ENCODE results near the gene WDSUB1.

The WDSUB1 gene

GRCh38 chr2:159225025-159226016 is 61.2 kb downstream of the WDSUB1 start:
- no peak for DNase-seq (ENCODE audit: low read depth, low spot score)

GRCh38 chr2:159224061-159224813 is 62.3 kb downstream of the WDSUB1 start:
- DNase-seq (ENCODE audit: low read depth, low spot score) = no peak

- DNase-seq (ENCODE audit: low read depth, low spot score) = no peak
Measured at GRCh38 chr2:159219394-159219998, 67.0 kb downstream of the WDSUB1 start.

- no peak for DNase-seq (ENCODE audit: low read depth, low spot score)
Measured at GRCh38 chr2:159218389-159218788, 68.1 kb downstream of the WDSUB1 start.

- no peak for DNase-seq (ENCODE audit: low read depth, low spot score)
Measured at GRCh38 chr2:159217676-159218075, 68.8 kb downstream of the WDSUB1 start.

GRCh38 chr2:159215116-159215515 is 71.4 kb downstream of the WDSUB1 start:
- DNase-seq (ENCODE audit: low read depth, low spot score) = no peak

- DNase-seq (ENCODE audit: low read depth, low spot score) = no peak
Measured at GRCh38 chr2:159214325-159214865, 72.1 kb downstream of the WDSUB1 start.

- no peak for DNase-seq (ENCODE audit: low read depth, low spot score)
Measured at GRCh38 chr2:159213296-159213695, 73.2 kb downstream of the WDSUB1 start.

GRCh38 chr2:159211447-159212396 is 74.8 kb downstream of the WDSUB1 start:
- no peak for DNase-seq (ENCODE audit: low read depth, low spot score)

- DNase-seq (ENCODE audit: low read depth, low spot score) = no peak
Measured at GRCh38 chr2:159209341-159210306, 76.9 kb downstream of the WDSUB1 start.

- DNase-seq (ENCODE audit: low read depth, low spot score) = no peak
Measured at GRCh38 chr2:159208438-159208837, 78.1 kb downstream of the WDSUB1 start.

- no peak for DNase-seq (ENCODE audit: low read depth, low spot score)
Measured at GRCh38 chr2:159206736-159207380, 79.6 kb downstream of the WDSUB1 start.

- no peak for DNase-seq (ENCODE audit: low read depth, low spot score)
Measured at GRCh38 chr2:159204381-159205144, 81.9 kb downstream of the WDSUB1 start.

GRCh38 chr2:159202568-159203071 is 83.9 kb downstream of the WDSUB1 start:
- DNase-seq (ENCODE audit: low read depth, low spot score) = no peak

GRCh38 chr2:159201360-159202063 is 85.0 kb downstream of the WDSUB1 start:
- DNase-seq (ENCODE audit: low read depth, low spot score) = no peak

- no peak for DNase-seq (ENCODE audit: low read depth, low spot score)
Measured at GRCh38 chr2:159200498-159200897, 86.0 kb downstream of the WDSUB1 start.

- no peak for DNase-seq (ENCODE audit: low read depth, low spot score)
Measured at GRCh38 chr2:159199761-159200465, 86.6 kb downstream of the WDSUB1 start.

Data from activated CD4-positive, CD25-positive, alpha-beta regulatory T cell treated with anti-CD3 and anti-CD28 coated beads, Interleukin-2, amount 50 U/mL, for 16 hours (primary cell).